ENCODE data around the gene CTDSPL2.
"Not testable (repeated sequence)": the region's sequence is repeated elsewhere in the genome, so short reads cannot be mapped to it uniquely, and the experiment has no call there.

The CTDSPL2 gene

GRCh38 chr15:44544745-44545144 is 117.3 kb downstream of the CTDSPL2 start:
- DNase-seq, result not testable (repeated sequence)

DNA sequence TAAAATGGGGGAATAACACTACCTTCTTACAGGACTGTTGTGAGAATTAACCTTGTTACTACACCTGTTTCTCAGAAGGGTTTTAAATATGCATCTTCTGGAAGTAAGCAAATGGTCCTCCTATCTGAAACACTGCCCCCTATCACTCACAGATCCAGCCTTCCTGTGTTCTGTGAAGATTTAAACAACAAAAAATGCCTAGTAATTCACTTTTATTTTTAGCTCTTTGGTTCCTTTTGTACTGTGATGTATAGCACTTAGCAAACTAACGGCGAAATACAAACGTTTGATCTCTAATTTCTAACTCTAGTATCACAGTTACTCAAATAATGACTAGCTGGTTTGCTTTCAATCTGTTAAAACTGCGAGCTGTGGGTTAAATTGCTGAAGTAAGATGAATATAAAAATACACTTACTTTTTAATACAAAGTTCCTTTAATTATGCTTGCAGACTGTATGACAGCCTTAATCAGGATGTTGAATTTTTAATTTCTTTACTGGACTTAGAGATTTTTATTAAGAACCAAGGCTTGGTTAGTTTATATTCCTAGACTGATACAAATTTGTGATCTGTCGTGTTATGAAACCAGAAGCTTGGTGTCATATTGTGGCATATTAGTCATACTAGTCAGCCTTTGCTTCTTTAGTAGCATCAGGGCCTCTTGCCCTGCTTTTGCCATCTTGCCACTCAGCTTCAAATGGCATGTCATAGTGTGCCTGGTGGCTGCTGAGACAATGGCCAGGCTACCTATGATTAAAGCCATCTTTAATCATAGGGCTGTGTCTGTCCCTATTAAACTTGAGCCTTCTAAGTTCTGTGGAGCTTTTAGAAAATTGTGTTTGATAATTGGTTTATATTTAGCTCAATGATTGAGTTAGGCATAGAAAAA is 118.7 kb downstream of the CTDSPL2 start:
- peak; percentile 49 for DNase-seq

DNA sequence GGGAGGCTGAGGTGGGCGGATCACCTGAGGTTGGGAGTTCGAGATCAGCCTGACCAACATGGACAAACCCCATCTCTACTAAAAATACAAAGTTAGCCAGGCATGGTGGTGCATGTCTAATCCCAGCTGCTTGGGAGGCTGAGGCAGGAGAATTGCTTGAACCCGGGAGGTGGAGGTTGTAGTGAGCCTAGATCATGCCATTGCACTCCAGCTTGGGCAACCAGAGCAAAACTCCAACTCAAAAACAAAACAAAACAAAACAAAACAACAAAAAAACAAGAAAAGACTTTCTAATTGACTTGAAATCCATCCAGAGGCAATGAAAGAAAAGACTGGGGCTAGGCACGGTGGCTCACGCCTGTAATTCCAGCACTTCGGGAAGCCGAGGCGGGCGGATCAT is 121.7 kb downstream of the CTDSPL2 start:
- DNase-seq, result not testable (repeated sequence)

- no peak for DNase-seq
These were observed 122.8 kb downstream of the CTDSPL2 start for GRCh38 chr15:44550256-44550655.

- no peak for DNase-seq
These were observed 123.3 kb downstream of the CTDSPL2 start for GRCh38 chr15:44550734-44551133.

DNA sequence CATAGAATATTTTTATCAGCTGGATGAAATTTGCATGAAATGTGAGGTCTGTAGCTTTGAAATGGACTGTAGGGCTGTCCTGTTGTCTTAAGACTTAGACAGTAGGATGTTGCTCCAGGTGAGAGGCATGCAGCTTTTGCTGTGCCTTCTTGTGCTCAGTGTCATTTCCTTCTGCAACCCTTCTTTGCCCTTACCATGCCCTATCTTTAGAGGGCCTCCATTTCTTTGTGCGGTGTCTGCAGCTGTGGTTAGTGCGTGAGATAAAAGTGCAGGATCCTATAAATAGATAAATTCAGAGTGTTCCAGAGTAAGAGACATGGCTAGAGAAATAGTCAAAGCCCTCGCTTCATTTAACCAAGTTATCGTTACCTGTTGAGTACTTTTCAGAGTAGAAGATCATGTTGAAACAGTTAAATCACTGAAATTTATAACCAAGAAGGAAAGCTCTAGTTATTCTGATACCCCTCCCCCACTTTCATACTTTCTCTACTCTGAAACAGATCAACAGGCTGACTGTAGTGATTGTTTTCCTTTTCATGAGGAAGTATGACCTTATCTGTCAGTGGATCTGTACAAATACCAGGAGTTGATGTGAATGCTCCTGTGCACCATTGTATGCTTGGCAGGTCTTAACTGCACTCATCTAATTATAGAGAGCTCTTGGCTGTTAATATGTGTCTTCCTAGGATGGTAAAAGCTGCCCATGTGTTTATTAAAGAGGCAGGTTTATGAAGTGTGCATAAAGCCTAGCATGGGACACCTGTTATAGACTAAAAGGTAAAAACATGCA is 127.7 kb downstream of the CTDSPL2 start:
- no peak for DNase-seq

GRCh38 chr15:44560926-44561325 is 133.5 kb downstream of the CTDSPL2 start:
- DNase-seq, result not testable (repeated sequence)

DNA sequence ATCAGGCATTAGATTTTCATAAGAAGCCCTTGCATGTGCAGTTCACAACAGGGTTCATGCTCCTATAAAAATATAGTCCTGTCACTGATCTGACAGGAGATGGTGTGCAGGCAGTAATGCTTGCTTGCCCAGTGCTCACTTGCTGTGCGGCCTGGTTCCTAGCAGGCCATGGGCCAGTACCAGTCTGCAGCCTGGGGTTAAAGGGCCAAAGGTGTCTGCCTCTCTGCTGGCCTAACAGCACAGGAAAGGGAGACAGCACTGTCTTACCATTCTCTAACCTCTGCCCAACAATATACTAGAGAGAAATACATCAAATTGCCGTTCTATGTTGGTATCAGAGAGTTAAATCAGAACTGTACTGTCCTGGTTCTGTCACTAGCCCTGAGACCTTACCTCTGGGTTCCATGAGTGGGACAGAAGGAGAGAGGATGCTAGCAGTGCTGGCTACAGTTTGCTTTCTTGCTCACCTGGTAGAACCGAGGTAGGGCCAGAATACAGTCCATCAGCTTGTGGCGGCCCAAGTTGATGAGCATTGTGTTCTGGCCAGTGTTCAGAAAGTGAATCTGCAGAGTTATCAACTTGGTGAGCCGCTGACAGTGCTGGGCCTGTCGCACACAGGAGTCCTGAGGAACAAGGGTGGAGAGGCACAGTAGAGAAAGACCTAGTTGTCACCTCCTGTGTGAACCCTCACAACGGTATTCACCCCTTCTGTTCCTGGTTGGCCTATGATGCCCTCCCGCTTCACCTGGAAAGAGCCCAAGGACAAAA is 138.1 kb downstream of the CTDSPL2 start:
- no peak for DNase-seq

- no peak for DNase-seq
These were observed 138.7 kb downstream of the CTDSPL2 start for GRCh38 chr15:44566155-44566540.

GRCh38 chr15:44568338-44568737 is 140.9 kb downstream of the CTDSPL2 start:
- DNase-seq, result no peak

DNA sequence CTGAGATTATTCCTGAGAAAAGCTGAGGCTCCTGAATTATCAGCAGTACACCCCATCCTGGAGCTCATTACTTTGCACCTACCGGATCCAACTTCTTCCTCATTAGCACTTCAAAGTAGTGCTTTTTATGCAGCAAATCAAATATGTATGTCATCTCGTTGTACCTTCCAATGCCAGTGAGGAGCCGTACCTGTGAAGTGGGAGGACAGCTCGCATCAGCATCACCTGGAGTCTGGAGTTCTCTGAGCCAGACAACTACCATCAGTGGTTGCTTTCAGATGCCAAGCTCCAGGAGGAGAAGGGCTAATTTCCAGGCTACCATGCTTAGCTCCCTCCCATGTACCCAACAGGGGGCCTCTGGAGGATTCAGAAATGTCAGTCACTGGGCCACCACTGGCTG is 141.9 kb downstream of the CTDSPL2 start:
- no peak for DNase-seq

DNA sequence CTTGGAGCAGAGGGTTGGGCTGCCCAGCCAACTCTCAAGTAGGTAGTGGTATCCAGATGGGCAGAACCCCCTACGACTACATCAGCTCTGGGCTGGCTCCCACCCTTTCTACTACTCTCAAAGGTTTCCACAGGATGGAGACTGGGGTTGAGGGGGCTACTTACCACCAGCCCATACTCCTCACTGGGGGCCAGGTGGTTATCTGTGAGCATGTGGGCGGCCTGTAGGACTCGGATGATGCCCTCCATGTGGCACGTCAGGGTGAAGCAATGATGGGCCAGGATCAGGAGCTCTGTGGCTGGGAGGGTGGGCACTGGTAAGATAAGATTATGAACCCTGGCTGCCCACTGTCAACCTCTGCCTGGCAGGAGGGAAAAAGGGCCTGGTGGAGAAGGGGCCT is 142.9 kb downstream of the CTDSPL2 start:
- no peak for DNase-seq

DNA sequence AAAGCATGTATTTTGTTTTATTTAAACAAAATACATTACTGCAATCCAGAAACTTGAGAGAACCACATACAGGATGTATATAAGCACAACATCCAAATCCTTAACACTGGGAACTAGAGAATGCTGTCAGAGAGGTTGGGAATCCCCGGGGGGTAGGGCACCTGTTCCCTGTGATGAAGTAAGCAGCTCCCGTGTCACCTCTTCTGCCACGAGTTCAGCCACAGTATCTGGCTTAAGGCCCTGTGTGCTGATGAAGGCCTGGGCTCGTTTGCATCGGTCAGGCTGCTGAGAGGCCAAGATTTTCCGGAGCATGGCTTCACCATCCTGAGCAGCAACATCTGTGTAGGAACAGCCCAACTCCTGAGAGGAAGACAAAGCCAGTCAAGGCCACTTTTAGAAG is 146.0 kb downstream of the CTDSPL2 start:
- DNase-seq, result no peak

DNA sequence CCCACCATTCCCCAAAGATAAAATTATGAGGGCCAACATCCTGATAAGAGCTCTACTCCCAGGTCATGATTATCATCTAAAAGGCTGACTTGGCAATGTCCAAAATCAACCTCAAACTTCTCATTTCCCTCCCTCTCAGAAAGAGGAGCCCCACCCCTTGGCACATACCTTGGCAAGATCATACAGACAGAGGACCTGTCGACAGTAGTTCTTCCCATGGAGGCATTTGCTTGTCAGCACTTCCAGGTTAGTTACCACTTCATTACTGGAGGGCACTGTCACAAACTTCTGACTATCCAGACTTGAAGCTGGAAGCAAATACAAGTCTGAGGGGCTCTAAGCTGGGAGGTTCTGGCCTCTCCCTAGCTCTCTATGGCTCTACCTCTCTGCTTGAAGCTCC is 147.3 kb downstream of the CTDSPL2 start:
- no peak for DNase-seq
